ENCODE data around the gene PHF5A.
A peak's percentile ranks its signal among the peaks of the same experiment; 100 is the strongest.

The PHF5A gene

GRCh38 chr22:41468381-41469217 is at the start of gene PHF5A, which contains the start of gene ACO2:
PHF5A (minus strand) TSS chr22:41468692; CDS start chr22:41468653, 39 bp downstream.
ACO2 (plus strand) TSS chr22:41469117; CDS start chr22:41469147, 30 bp downstream.
- peak; percentile 87 for DNase-seq

- DNase-seq, result no peak
Measured at GRCh38 chr22:41518048-41518347, 49.5 kb upstream of the PHF5A start.

GRCh38 chr22:41517172-41518047 is 48.9 kb upstream of the PHF5A start:
- DNase-seq, result peak; percentile 48

- no peak for DNase-seq
Measured at GRCh38 chr22:41516462-41516861, 48.0 kb upstream of the PHF5A start.

GRCh38 chr22:41513391-41513790 is 44.9 kb upstream of the PHF5A start:
- no peak for DNase-seq

- no peak for DNase-seq
Measured at GRCh38 chr22:41512421-41513194, 44.1 kb upstream of the PHF5A start.

GRCh38 chr22:41511521-41511968 is 43.1 kb upstream of the PHF5A start:
- no peak for DNase-seq

GRCh38 chr22:41508770-41509170 is 40.3 kb upstream of the PHF5A start:
- DNase-seq, result no peak

GRCh38 chr22:41507330-41508063 is 39.0 kb upstream of the PHF5A start:
- DNase-seq, result no peak

GRCh38 chr22:41505511-41506220 is 37.2 kb upstream of the PHF5A start:
- no peak for DNase-seq

GRCh38 chr22:41504816-41505215 is 36.3 kb upstream of the PHF5A start:
- DNase-seq, result no peak

- no peak for DNase-seq
Measured at GRCh38 chr22:41504397-41504796, 35.9 kb upstream of the PHF5A start.

GRCh38 chr22:41501209-41501608 is 32.7 kb upstream of the PHF5A start:
- DNase-seq, result no peak

- DNase-seq, result no peak
Measured at GRCh38 chr22:41500303-41500702, 31.8 kb upstream of the PHF5A start.

- DNase-seq, result no peak
Measured at GRCh38 chr22:41499624-41500280, 31.3 kb upstream of the PHF5A start.

- no peak for DNase-seq
Measured at GRCh38 chr22:41498303-41498835, 29.9 kb upstream of the PHF5A start.

- DNase-seq, result no peak
Measured at GRCh38 chr22:41491374-41492100, 23.0 kb upstream of the PHF5A start.

GRCh38 chr22:41488596-41489385 is 20.3 kb upstream of the PHF5A start:
- no peak for DNase-seq

GRCh38 chr22:41488076-41488475 is 19.6 kb upstream of the PHF5A start:
- no peak for DNase-seq

All from NCI-H2107 (cell line).